Hepatocyte (in vitro differentiated cells): ENCODE measurements around the gene CACHD1.

Experiments used
- EZH2 ChIP-seq: fragments of 200-600 bp; sonication (generic); IDR thresholded peaks from 2 replicates; pipeline ENCODE4 v1.6.1; 2016; ENCODE audit warnings: antibody characterized with exemption, mild to moderate bottlenecking, borderline replicate concordance
- TF ChIP-seq, protein P1 (sequence below): fragments of 200-600 bp; sonication (generic); IDR thresholded peaks from 2 replicates; pipeline ENCODE4 v1.5.1; 2016; ENCODE audit warnings: antibody characterized with exemption, mild to moderate bottlenecking; ENCODE audit not compliant: poor library complexity

DNA sequence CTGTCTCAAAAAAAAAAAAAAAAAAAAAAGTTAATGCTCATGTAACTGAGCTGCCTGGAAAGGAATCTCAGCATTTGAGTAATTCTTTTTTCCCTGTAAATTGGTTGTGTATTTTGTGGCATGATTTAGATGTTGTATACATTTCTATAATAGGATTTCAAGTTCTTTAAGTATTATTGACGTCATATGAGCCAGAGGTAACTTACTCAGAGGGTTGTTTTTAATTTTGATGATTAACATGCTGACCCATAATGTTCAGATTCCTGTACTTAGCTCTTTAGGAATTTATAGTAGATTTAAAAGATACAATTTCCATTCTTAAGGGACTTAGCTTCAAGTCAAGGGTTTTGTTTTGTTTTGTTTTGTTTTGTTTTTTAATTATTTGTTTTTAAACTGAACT, 120.4 kb downstream of the CACHD1 start:
- TF ChIP-seq, protein P1, sequence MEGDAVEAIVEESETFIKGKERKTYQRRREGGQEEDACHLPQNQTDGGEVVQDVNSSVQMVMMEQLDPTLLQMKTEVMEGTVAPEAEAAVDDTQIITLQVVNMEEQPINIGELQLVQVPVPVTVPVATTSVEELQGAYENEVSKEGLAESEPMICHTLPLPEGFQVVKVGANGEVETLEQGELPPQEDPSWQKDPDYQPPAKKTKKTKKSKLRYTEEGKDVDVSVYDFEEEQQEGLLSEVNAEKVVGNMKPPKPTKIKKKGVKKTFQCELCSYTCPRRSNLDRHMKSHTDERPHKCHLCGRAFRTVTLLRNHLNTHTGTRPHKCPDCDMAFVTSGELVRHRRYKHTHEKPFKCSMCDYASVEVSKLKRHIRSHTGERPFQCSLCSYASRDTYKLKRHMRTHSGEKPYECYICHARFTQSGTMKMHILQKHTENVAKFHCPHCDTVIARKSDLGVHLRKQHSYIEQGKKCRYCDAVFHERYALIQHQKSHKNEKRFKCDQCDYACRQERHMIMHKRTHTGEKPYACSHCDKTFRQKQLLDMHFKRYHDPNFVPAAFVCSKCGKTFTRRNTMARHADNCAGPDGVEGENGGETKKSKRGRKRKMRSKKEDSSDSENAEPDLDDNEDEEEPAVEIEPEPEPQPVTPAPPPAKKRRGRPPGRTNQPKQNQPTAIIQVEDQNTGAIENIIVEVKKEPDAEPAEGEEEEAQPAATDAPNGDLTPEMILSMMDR, result no peak
- no peak for TF ChIP-seq EZH2
